Tibial artery (tissue), 4 donors: ENCODE data around the gene ADAT2.

Experiments
- DNase-seq, 2 donors: peaks; one replicate each; pipeline ENCODE4 v3.0.0-alpha.2; 2019
- H3K27ac ChIP-seq, 2 donors: fragments of 200-600 bp; sonication (generic) in 1 of 2; 1 replicate in 1 of 2; 2 replicates in 1 of 2; pipeline ENCODE4 v1.5.1; 2018 to 2019; ENCODE audit warnings: mild to moderate bottlenecking in 1 of 2
- H3K27me3 ChIP-seq, 2 donors: fragments of 200-600 bp; sonication (generic) in 1 of 2; one replicate each; pipeline versions ENCODE4 v1.5.1 to v1.6.0; 2016 to 2019
- H3K36me3 ChIP-seq, 3 donors: fragments of 200-600 bp; sonication (generic) in 2 of 3; one replicate each; pipeline ENCODE4 v1.5.1; 2016 to 2019; ENCODE audit warnings: mild to moderate bottlenecking in 2 of 3
- H3K4me1 ChIP-seq, 4 donors: fragments of 200-600 bp; sonication (generic) in 2 of 4; 1 replicate in 3 of 4; 2 replicates in 1 of 4; pipeline ENCODE4 v1.5.1; 2016 to 2019
- H3K4me3 ChIP-seq, 2 donors: fragments of 200-600 bp; sonication (generic) in 1 of 2; 1 replicate in 1 of 2; 2 replicates in 1 of 2; pipeline ENCODE4 v1.5.1; 2018 to 2019; ENCODE audit warnings: mild to moderate bottlenecking in 2 of 2
- H3K9me3 ChIP-seq, 3 donors: fragments of 200-600 bp; sonication (generic) in 1 of 3; one replicate each; pipeline ENCODE4 v1.5.1; 2016 to 2019
- CTCF ChIP-seq, 2 experiments: fragments of 200-600 bp in 1 of 2; fragments of 450-650 bp in 1 of 2; IDR thresholded peaks; one replicate each; pipeline ENCODE4 v1.5.1; 2017 to 2019; ENCODE audit warnings: antibody characterized with exemption in 2 of 2, mild to moderate bottlenecking in 1 of 2, moderate library complexity in 1 of 2
- intact Hi-C: fragments of 100-400 bp; cut with DNase I; formaldehyde crosslinking; loops from one replicate; pipeline ENCODE4 v1.15.0; 2023; ENCODE audit warnings: low total_unique reads

ADAT2 gene

DNA sequence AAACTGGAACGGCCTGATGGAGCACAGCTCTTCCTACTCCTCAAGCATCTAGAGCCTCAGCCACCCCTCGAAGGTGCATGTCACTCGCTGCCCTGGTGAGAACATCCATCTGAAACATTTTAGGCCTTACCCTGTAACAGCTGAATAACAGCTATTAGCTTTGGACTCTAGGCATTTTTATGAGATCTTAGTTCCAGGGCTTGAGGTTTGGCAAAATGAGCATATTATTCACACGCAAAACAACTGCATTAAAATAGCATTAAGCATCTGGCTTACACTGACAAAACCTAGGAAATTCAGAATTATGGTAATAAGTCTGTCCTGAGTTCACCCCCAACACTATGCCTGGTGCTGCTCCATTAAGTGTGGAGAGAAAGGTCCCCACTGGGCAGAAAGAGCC, 56.1 kb downstream of the ADAT2 start:
- Histone ChIP-seq H3K9me3 (no peaks in the 10 kb centered on the region), H3K4me1 (peaks cover 0 to 12% (median 4%) of the 10 kb centered on the region in 4 donors), H3K36me3 (no peaks in the 10 kb centered on the region), H3K27me3 (no peaks in the 10 kb centered on the region), H3K27ac (no peak overlapping the region), H3K4me3 (no peak overlapping the region)
- intact Hi-C loops: no loop called here
- TF ChIP-seq CTCF (IDR thresholded peaks at IDR 0.05): no peak
- no peak for DNase-seq

GRCh38 chr6:143390278-143390677, 60.2 kb downstream of the ADAT2 start:
- no peaks in the 10 kb centered on the region for H3K27me3 ChIP-seq
- TF ChIP-seq CTCF (IDR thresholded peaks at IDR 0.05): no peak
- H3K4me1 ChIP-seq: no peaks in the 10 kb centered on the region
- H3K9me3 ChIP-seq: no peaks in the 10 kb centered on the region
- DNase-seq: no peak
- no peak overlapping the region for H3K4me3 ChIP-seq
- no peaks in the 10 kb centered on the region for H3K36me3 ChIP-seq
- intact Hi-C loops: no loop called here
- no peak overlapping the region for H3K27ac ChIP-seq

DNA sequence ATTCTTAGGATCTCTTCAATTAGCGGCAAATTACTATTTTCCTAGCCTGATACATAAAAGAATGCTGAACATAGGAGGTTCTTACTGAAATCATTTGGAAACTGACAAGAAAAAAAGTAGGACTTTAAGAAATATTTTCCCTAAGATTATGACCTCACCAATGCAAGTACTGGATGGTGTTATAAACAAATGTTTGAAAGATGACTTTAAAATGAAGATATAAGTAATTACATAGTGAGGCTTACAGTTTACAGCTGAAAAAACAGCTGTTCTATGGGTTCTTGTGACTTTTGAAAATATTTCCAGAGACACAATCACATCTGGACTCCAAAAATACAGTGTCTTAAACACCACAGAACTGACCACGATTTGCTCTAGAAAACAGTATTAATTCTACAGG, 64.9 kb downstream of the ADAT2 start:
- peaks cover 0 to 5% (median 0%) of the 10 kb centered on the region in 3 donors for H3K9me3 ChIP-seq
- TF ChIP-seq CTCF (IDR thresholded peaks at IDR 0.05): no peak
- no peaks in the 10 kb centered on the region for H3K36me3 ChIP-seq
- no peaks in the 10 kb centered on the region for H3K4me1 ChIP-seq
- no peaks in the 10 kb centered on the region for H3K27me3 ChIP-seq
- H3K27ac ChIP-seq: no peak overlapping the region
- no peak overlapping the region for H3K4me3 ChIP-seq
- no peak for DNase-seq
- intact Hi-C loops: no loop called here

- intact Hi-C loops: no loop called here
- no peak for TF ChIP-seq CTCF (IDR thresholded peaks at IDR 0.05)
- no peak overlapping the region for H3K4me3 ChIP-seq
- no peaks in the 10 kb centered on the region for H3K27me3 ChIP-seq
- H3K27ac ChIP-seq: no peak overlapping the region
- H3K36me3 ChIP-seq: no peaks in the 10 kb centered on the region
- no peak for DNase-seq
- no peaks in the 10 kb centered on the region for H3K9me3 ChIP-seq
- no peaks in the 10 kb centered on the region for H3K4me1 ChIP-seq
Measured at GRCh38 chr6:143376861-143377260, 73.6 kb downstream of the ADAT2 start.

- Histone ChIP-seq H3K4me3 (no peak overlapping the region), H3K9me3 (no peaks in the 10 kb centered on the region), H3K27ac (no peak overlapping the region), H3K36me3 (no peaks in the 10 kb centered on the region), H3K27me3 (no peaks in the 10 kb centered on the region), H3K4me1 (no peaks in the 10 kb centered on the region)
- TF ChIP-seq CTCF (IDR thresholded peaks at IDR 0.05): no peak
- intact Hi-C loops: no loop called here
- no peak for DNase-seq
Measured at GRCh38 chr6:143376375-143376774, 74.1 kb downstream of the ADAT2 start.

GRCh38 chr6:143375022-143375585, 75.4 kb downstream of the ADAT2 start:
- TF ChIP-seq CTCF (IDR thresholded peaks at IDR 0.05): no peak
- no peaks in the 10 kb centered on the region for H3K4me1 ChIP-seq
- H3K27ac ChIP-seq: no peak overlapping the region
- H3K4me3 ChIP-seq: no peak overlapping the region
- no peaks in the 10 kb centered on the region for H3K9me3 ChIP-seq
- H3K27me3 ChIP-seq: no peaks in the 10 kb centered on the region
- no peak for DNase-seq
- H3K36me3 ChIP-seq: no peaks in the 10 kb centered on the region
- intact Hi-C loops: no loop called here
